ENCODE measurements around the gene DPM1. TPM values are rescaled to one million over a fixed set of nuclear protein-coding genes. Genes with fewer than 3 reads are reported as not detected.

DPM1 gene
- polyA plus RNA-seq, 1 of the 3 experiments (the other 2 are of a cell fraction): 72.1 TPM

DNA sequence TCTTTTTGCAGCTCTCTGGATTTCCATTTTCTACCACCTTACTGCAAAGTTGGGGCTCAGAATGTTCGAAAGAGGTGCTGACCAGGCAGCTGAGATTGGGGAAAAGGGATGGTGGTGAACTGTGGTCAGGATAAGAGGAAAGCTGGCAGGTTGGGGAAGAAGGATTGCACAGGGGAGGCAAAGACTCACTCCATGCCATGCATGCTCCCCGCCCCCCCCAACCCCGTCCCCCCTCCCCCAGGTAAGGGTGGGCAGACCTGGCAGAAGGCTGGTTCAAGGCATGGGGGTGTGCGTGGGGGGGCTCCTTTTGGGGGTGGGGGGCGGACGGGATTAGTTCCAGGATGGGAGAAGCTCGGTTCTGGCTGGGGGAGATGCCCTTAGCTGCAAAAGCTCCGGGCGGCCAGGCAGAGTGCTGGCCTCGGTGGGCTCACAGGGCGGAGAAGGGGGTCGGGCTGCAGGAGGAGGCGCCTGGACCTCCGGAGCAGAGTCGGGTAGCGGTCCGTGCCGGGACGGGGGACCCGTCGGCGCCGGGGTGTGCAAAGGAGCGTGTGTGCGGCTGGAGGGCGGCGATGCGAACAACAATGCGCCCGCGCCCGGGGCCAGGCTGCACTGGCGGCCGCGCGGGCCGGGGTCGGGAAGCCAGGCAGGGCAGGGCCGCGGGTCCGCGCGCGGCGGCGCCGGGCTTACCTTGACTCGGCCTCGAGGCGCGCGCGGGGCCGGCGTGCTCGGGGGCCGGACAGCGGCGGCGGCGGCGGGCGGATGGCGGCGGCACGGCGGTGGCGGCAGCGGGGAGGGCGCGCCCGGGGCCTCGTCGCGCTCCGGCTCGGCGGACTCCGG lies 28.0 kb downstream of the DPM1 start:
- Histone ChIP-seq H3K27me3 (ENCODE audit: insufficient read depth) (no peaks in the 10 kb centered on the region), H3K4me3 (ENCODE audit: low read depth in 2 of 2, low read length in 1 of 2) (peak overlapping the region; percentile 82 to 94), H3K36me3 (replicated peaks in 1 of 2; ENCODE audit: control insufficient read depth in 1 of 2, insufficient read depth in 2 of 2, low read length in 1 of 2) (peaks cover 51 to 58% of the 10 kb centered on the region in 2 experiments), H3K4me1 (ENCODE audit: control insufficient read depth in 1 of 2, insufficient read depth in 2 of 2, low read depth in 1 of 2, low read length in 1 of 2) (peaks cover 21 to 36% of the 10 kb centered on the region in 2 experiments), H3K9ac (peak overlapping the region; percentile 86), H4K20me1 (ENCODE audit: insufficient read depth) (peaks cover 39% of the 10 kb centered on the region), H3K9me2 (no peaks in the 10 kb centered on the region), H3K4me2 (peak overlapping the region; percentile 85), H3K79me2 (ENCODE audit: insufficient read depth) (peaks cover 52% of the 10 kb centered on the region), H3K27ac (ENCODE audit: low read depth in 2 of 2, low read length in 1 of 2) (peak overlapping the region; percentile 82 to 99), H2AFZ (ENCODE audit: low read depth) (no peak overlapping the region), H3K9me3 (no peaks in the 10 kb centered on the region), H3F3A (replicated peaks; ENCODE audit: insufficient read depth) (peaks cover 44% of the 10 kb centered on the region)
- TF ChIP-seq, protein P1, sequence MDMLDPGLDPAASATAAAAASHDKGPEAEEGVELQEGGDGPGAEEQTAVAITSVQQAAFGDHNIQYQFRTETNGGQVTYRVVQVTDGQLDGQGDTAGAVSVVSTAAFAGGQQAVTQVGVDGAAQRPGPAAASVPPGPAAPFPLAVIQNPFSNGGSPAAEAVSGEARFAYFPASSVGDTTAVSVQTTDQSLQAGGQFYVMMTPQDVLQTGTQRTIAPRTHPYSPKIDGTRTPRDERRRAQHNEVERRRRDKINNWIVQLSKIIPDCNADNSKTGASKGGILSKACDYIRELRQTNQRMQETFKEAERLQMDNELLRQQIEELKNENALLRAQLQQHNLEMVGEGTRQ (IDR thresholded peaks at IDR 0.05; ENCODE audit: borderline replicate concordance, low read depth, low read length): no peak
- TF ChIP-seq TAF1 (IDR thresholded peaks at IDR 0.05; ENCODE audit: borderline replicate concordance, low read depth, low read length) (0 out of 2 replicates have a peak, but pooled peaks have one; percentile 13), SMC3 (IDR thresholded peaks at IDR 0.05; ENCODE audit: low read depth, low read length) (no peak), MXI1 (IDR thresholded peaks at IDR 0.05; ENCODE audit: low read depth, low read length) (peak; percentile 21; the same call in 1 of the 2 replicates), POLR2AphosphoS5 (IDR thresholded peaks at IDR 0.05; ENCODE audit: low read depth, low read length) (no peak)
- ChIA-PET POLR2A (interaction anchor here (0.5 to 3.4 kb wide), 5 partner anchors 18 to 139 kb away, joined by 3 to 40 read pairs (median 23); partner anchors contain the start of genes BCAS4, DPM1 and MOCS3), CTCF (interaction anchor here (0.6 to 16.1 kb wide), 34 partner anchors 10 to 1714 kb away, joined by 3 to 340 read pairs (median 5); partner anchors contain the start of genes BCAS4, DPM1 and MOCS3)
- WGBS (ENCODE audit: low lambda C conversion rate): 0% methylated on average over 6 of the region's 79 CpGs
- DNase-seq: peak; percentile 47

GRCh38 chr20:50929299-50930138 lies 28.8 kb downstream of the DPM1 start:
- H4K20me1 ChIP-seq (ENCODE audit: insufficient read depth): peaks cover 48% of the 10 kb centered on the region
- no peak overlapping the region for H2AFZ ChIP-seq (ENCODE audit: low read depth)
- H3F3A ChIP-seq (replicated peaks; ENCODE audit: insufficient read depth): peaks cover 38% of the 10 kb centered on the region
- H3K27ac ChIP-seq (ENCODE audit: low read depth in 2 of 2, low read length in 1 of 2): peak overlapping the region; percentile 82 to 99
- H3K4me1 ChIP-seq (ENCODE audit: control insufficient read depth in 1 of 2, insufficient read depth in 2 of 2, low read depth in 1 of 2, low read length in 1 of 2): peaks cover 21 to 36% of the 10 kb centered on the region in 2 experiments
- peak; percentile 84 for DNase-seq
- peak overlapping the region; percentile 86 for H3K9ac ChIP-seq
- H3K36me3 ChIP-seq (replicated peaks in 1 of 2; ENCODE audit: control insufficient read depth in 1 of 2, insufficient read depth in 2 of 2, low read length in 1 of 2): peaks cover 47 to 56% of the 10 kb centered on the region in 2 experiments
- H3K27me3 ChIP-seq (ENCODE audit: insufficient read depth): no peaks in the 10 kb centered on the region
- H3K79me2 ChIP-seq (ENCODE audit: insufficient read depth): peaks cover 61% of the 10 kb centered on the region
- POLR2A ChIA-PET: interaction anchor here (3.2 to 3.4 kb wide), 3 partner anchors 29 to 139 kb away, joined by 23 to 40 read pairs (median 25); partner anchors contain the start of genes BCAS4, DPM1 and MOCS3
- peak overlapping the region; percentile 85 for H3K4me2 ChIP-seq
- no peaks in the 10 kb centered on the region for H3K9me3 ChIP-seq
- H3K9me2 ChIP-seq: no peaks in the 10 kb centered on the region
- WGBS (ENCODE audit: low lambda C conversion rate): 9% methylated on average over 13 of the region's 13 CpGs
- H3K4me3 ChIP-seq (ENCODE audit: low read depth in 2 of 2, low read length in 1 of 2): peak overlapping the region; percentile 82 to 94
- CTCF ChIA-PET: interaction anchor here (0.6 to 16.1 kb wide), 35 partner anchors 9 to 527 kb away, joined by 3 to 340 read pairs (median 5); partner anchors contain the start of genes BCAS4, DPM1 and MOCS3
- TF ChIP-seq EZH2phosphoT487 (IDR thresholded peaks at IDR 0.05; ENCODE audit: borderline replicate concordance, low read depth): no peak
- peak; percentile 90 for TF ChIP-seq SIN3A (IDR thresholded peaks at IDR 0.05; ENCODE audit: borderline replicate concordance, low read depth, low read length)
- TF ChIP-seq GABPA (IDR thresholded peaks at IDR 0.05; ENCODE audit: low read depth): 0 out of 2 replicates have a peak, but pooled peaks have one; percentile 15
- TF ChIP-seq, protein P2, sequence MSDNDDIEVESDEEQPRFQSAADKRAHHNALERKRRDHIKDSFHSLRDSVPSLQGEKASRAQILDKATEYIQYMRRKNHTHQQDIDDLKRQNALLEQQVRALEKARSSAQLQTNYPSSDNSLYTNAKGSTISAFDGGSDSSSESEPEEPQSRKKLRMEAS (IDR thresholded peaks at IDR 0.05; ENCODE audit: low read depth): peak; percentile 83
- no peak for TF ChIP-seq NRF1 (IDR thresholded peaks at IDR 0.05; ENCODE audit: low read depth, low read length)
- TF ChIP-seq MXI1 (IDR thresholded peaks at IDR 0.05; ENCODE audit: low read depth, low read length): peak; percentile 89
- TF ChIP-seq, protein P1 (IDR thresholded peaks at IDR 0.05; ENCODE audit: borderline replicate concordance, low read depth, low read length): no peak
- TF ChIP-seq POLR2AphosphoS5 (IDR thresholded peaks at IDR 0.05; ENCODE audit: low read depth, low read length): peak; percentile 59; the same call in 1 of the 2 replicates
- TF ChIP-seq MEF2A (IDR thresholded peaks at IDR 0.05; ENCODE audit: borderline replicate concordance, low read depth): no peak
- TF ChIP-seq NFIC (IDR thresholded peaks at IDR 0.05; ENCODE audit: borderline replicate concordance): peak; percentile 76
- TF ChIP-seq, protein P3, sequence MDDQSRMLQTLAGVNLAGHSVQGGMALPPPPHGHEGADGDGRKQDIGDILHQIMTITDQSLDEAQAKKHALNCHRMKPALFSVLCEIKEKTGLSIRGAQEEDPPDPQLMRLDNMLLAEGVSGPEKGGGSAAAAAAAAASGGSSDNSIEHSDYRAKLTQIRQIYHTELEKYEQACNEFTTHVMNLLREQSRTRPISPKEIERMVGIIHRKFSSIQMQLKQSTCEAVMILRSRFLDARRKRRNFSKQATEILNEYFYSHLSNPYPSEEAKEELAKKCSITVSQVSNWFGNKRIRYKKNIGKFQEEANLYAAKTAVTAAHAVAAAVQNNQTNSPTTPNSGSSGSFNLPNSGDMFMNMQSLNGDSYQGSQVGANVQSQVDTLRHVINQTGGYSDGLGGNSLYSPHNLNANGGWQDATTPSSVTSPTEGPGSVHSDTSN (IDR thresholded peaks at IDR 0.05): no peak
- no peak for TF ChIP-seq JUND (IDR thresholded peaks at IDR 0.05)
- peak; percentile 39 to 48; a peak in 2 of 4 replicates for TF ChIP-seq EP300 (IDR thresholded peaks at IDR 0.05; ENCODE audit: borderline replicate concordance in 1 of 2, low read depth in 1 of 2, low read length in 1 of 2)
- TF ChIP-seq RFX5 (IDR thresholded peaks at IDR 0.05; ENCODE audit: low read length): peak; percentile 59; the same call in 1 of the 2 replicates
- peak; percentile 95 for TF ChIP-seq SMC3 (IDR thresholded peaks at IDR 0.05; ENCODE audit: low read depth, low read length)

Measured in SK-N-SH (cell line).